Epithelial cell of proximal tubule (primary cell): ENCODE data around the gene ZFC3H1. TPM values are rescaled to one million over a fixed set of nuclear protein-coding genes. Genes with fewer than 3 reads are reported as not detected.

Source experiments
- DNase-seq: peaks from one replicate; pipeline ENCODE4 v3.0.0-alpha.2; 2011; ENCODE audit warnings: low read depth
- H3K4me3 ChIP-seq: 2 replicates; pipeline ENCODE4 v1.5.1; 2011; ENCODE audit warnings: low read depth, mild to moderate bottlenecking, low read length
- total RNA-seq: library from RNA; depleted of rRNA; stranded (reverse); fragments of >200 nt; gene quantifications from 2 replicates; pipeline ENCODE4 v1.2.3, GENCODE V29; 2015
- TF ChIP-seq, protein P1 (sequence below): conservative IDR thresholded peaks from 2 replicates; pipeline ENCODE4 v1.5.1; 2012; ENCODE audit warnings: low read depth, mild to moderate bottlenecking, low read length

The ZFC3H1 gene, protein sequence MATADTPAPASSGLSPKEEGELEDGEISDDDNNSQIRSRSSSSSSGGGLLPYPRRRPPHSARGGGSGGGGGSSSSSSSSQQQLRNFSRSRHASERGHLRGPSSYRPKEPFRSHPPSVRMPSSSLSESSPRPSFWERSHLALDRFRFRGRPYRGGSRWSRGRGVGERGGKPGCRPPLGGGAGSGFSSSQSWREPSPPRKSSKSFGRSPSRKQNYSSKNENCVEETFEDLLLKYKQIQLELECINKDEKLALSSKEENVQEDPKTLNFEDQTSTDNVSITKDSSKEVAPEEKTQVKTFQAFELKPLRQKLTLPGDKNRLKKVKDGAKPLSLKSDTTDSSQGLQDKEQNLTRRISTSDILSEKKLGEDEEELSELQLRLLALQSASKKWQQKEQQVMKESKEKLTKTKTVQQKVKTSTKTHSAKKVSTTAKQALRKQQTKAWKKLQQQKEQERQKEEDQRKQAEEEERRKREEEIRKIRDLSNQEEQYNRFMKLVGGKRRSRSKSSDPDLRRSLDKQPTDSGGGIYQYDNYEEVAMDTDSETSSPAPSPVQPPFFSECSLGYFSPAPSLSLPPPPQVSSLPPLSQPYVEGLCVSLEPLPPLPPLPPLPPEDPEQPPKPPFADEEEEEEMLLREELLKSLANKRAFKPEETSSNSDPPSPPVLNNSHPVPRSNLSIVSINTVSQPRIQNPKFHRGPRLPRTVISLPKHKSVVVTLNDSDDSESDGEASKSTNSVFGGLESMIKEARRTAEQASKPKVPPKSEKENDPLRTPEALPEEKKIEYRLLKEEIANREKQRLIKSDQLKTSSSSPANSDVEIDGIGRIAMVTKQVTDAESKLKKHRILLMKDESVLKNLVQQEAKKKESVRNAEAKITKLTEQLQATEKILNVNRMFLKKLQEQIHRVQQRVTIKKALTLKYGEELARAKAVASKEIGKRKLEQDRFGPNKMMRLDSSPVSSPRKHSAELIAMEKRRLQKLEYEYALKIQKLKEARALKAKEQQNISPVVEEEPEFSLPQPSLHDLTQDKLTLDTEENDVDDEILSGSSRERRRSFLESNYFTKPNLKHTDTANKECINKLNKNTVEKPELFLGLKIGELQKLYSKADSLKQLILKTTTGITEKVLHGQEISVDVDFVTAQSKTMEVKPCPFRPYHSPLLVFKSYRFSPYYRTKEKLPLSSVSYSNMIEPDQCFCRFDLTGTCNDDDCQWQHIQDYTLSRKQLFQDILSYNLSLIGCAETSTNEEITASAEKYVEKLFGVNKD (N-terminal part only)
- 11.1 and 42.0 TPM in 2 replicates for total RNA-seq

DNA sequence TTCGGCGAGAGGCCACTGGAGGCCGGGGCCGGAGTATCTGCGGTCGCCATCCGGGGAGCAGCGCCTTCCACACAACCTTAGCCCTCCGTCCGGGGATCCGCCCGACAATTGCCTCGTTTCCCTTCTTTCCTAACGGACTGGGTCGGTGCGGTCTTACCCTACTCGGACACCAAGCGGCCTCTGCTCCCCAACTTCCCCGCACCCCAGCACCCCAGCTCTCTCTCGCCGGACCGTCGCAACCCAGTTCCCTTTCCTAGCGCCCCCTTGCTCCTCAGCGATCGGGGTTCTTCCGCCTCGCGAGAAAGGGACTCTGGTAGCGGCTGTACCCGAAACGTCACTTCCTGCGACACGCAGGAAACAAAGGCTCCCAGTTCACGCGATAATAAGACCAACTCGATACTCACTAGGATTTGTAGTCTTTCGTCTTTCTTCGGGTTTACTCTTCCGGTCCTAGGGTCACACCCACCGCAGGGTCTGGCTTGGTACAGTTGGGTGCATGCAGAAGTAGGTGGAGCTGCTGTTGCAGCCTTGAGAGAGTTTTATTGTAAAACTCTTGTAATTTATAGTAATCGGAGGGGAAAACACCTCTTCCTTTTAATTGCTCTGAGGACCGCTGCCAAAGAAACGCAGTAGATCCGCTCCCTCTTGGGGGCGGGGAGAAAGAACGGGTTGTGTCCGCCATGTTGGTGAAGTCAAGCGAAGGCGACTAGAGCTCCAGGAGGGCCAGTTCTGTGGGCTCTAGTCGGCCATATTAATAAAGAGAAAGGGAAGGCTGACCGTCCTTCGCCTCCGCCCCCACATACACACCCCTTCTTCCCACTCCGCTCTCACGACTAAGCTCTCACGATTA is at the start of gene ZFC3H1, which contains the start of gene THAP2:
Gene ZFC3H1 (minus strand): TSS at position 288 of the 850 bp plus-strand sequence. CDS start 238 bp downstream, at position 50.
Gene THAP2 (plus strand): TSS at position 741 of the 850 bp plus-strand sequence. CDS start 209 bp downstream, outside the sequence.
- peak within 1 kb of the TSS; percentile 93 for H3K4me3 ChIP-seq
- TF ChIP-seq, protein P1, sequence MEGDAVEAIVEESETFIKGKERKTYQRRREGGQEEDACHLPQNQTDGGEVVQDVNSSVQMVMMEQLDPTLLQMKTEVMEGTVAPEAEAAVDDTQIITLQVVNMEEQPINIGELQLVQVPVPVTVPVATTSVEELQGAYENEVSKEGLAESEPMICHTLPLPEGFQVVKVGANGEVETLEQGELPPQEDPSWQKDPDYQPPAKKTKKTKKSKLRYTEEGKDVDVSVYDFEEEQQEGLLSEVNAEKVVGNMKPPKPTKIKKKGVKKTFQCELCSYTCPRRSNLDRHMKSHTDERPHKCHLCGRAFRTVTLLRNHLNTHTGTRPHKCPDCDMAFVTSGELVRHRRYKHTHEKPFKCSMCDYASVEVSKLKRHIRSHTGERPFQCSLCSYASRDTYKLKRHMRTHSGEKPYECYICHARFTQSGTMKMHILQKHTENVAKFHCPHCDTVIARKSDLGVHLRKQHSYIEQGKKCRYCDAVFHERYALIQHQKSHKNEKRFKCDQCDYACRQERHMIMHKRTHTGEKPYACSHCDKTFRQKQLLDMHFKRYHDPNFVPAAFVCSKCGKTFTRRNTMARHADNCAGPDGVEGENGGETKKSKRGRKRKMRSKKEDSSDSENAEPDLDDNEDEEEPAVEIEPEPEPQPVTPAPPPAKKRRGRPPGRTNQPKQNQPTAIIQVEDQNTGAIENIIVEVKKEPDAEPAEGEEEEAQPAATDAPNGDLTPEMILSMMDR: peak; percentile 36
- DNase-seq: peak; percentile 99

DNA sequence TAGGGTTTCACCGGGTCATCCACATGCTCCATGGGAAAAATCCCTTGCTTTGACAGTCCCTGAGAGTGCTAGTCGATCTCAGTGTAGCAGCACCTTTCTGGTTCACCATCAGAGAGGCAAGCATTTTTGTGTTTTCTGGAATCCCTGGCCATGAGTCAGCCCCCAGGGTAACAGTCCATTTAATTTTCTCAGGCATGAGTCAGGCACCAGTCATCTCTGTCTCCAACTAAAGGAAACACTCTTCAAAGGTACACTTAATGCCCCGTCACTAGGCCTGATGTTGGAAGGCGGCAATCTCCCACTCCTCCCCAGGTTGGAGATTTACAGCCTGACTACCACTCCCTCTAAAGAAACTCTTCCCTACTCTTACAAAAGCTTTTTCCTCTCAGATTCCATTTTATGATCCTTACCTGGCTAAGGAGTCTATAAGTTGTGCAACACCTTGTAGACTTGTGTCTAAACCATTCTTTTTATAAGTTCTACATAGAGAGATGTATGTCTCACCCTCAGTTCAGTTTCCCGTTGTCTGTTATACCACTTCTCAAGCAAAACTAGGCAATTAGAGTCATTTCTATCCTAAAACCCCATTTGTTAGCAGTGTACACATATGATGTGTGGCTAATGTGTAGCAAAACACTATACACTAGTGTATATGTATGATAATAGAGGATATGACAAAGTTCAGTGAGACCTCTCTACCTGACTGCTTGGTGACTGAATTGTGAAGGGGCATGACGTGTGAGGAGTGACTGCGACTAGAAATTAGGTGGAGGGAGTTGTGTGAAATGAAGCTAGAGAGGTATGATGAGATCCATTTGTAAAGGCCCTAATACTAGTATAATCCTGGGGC is 46.9 kb upstream of the ZFC3H1 start:
- TF ChIP-seq, protein P1: no peak
- DNase-seq: peak; percentile 89
- H3K4me3 ChIP-seq: no peak overlapping the region

DNA sequence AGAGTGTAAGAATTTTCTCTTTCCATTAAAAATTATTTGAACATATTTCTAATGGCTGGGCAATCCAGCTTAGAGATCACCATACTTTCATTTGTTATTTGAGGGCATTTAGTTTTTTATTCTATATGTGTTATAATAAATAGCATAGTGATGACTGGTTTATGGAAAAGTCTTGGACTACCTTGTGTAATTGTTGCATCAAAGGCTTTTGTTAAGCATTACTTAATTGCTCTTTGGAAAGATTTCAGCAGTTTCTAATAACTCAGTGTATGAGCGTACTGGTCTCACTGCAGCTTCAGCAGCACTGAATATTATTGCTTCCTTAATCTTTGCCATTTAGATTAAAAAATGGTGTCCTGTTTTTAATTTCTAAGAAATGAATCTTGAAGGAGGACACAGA is 45.0 kb upstream of the ZFC3H1 start:
- TF ChIP-seq, protein P1: no peak
- no peak for DNase-seq
- H3K4me3 ChIP-seq: no peak overlapping the region

DNA sequence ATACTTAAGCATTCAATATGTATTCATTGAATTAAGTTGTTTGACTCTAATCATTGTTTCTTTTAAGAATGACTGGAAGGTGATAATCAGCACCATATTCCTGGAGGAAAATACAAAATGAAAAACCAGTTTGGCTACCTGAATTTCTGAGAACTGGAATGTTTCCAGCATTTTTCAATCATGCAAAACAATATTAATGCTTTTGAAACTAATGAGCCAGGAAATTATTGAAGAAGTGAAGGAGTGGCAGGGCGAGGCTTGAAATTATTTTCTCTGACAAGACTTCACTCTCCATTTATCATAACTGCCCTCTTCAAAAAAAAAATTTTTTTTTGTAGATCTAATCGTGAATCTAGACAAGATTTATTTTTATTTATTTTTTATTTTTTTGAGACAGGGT is 41.3 kb upstream of the ZFC3H1 start:
- TF ChIP-seq, protein P1: no peak
- no peak for DNase-seq

DNA sequence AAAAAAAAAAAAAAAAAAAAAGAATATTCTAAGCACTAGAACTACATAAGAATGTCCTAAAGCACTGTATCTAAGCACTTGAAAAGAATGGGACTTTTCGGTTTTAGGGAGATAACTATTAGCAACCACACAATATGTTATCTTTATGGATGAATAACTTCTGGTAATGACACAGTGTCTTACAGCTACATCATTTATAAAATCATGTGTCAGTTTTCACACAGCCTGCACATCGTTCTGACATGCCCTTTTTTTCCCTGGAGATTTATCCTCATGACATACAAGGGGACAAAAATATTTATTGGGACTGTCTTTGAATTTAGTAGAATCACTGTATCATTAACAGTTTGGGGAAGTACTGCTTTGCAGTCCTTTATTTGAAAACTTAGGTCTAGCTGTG is 39.6 kb upstream of the ZFC3H1 start:
- DNase-seq: no peak
- no peak overlapping the region for H3K4me3 ChIP-seq
- TF ChIP-seq, protein P1: no peak

More for the DNA sequence above, 41.3 kb upstream of the ZFC3H1 start:
- H3K4me3 ChIP-seq: no peak overlapping the region
